ENCODE results near the gene PER1.
A peak's percentile ranks its signal among the peaks of the same experiment; 100 is the strongest.

- TF ChIP-seq, protein P1, sequence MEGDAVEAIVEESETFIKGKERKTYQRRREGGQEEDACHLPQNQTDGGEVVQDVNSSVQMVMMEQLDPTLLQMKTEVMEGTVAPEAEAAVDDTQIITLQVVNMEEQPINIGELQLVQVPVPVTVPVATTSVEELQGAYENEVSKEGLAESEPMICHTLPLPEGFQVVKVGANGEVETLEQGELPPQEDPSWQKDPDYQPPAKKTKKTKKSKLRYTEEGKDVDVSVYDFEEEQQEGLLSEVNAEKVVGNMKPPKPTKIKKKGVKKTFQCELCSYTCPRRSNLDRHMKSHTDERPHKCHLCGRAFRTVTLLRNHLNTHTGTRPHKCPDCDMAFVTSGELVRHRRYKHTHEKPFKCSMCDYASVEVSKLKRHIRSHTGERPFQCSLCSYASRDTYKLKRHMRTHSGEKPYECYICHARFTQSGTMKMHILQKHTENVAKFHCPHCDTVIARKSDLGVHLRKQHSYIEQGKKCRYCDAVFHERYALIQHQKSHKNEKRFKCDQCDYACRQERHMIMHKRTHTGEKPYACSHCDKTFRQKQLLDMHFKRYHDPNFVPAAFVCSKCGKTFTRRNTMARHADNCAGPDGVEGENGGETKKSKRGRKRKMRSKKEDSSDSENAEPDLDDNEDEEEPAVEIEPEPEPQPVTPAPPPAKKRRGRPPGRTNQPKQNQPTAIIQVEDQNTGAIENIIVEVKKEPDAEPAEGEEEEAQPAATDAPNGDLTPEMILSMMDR (IDR thresholded peaks at IDR 0.05 in 2 of 3, conservative IDR thresholded peaks at IDR 0.05 in 1 of 3; ENCODE audit: borderline replicate concordance in 1 of 3, insufficient read depth in 1 of 3, low read depth in 2 of 3, low read length in 2 of 3) = peak in 1 of 3 experiments; percentile 35; a peak in 1 of 6 replicates
- TF ChIP-seq SP1 (IDR thresholded peaks at IDR 0.05; ENCODE audit: low read depth) (no peak), POLR2A (IDR thresholded peaks at IDR 0.05; ENCODE audit: borderline replicate concordance, extremely low read depth, insufficient read depth, insufficient read length) (no peak)
Measured at GRCh38 chr17:8186446-8186786, 34.2 kb upstream of the PER1 start.
